NB4 (cell line): ENCODE measurements around the gene MEST.

Experiments used
- CTCF ChIP-seq: IDR thresholded peaks from one replicate; pipeline ENCODE4 v1.5.1; 2012; ENCODE audit warnings: low read depth, low read length
- MAX ChIP-seq: IDR thresholded peaks from 2 replicates; pipeline ENCODE4 v1.6.1; 2011; ENCODE audit warnings: low read depth, low read length
- MYC ChIP-seq: IDR thresholded peaks from 2 replicates; pipeline ENCODE4 v1.6.1; 2011; ENCODE audit warnings: low read depth, low read length
- POLR2A ChIP-seq: IDR thresholded peaks from 2 replicates; pipeline ENCODE4 v1.6.1; 2011; ENCODE audit warnings: mild to moderate bottlenecking; ENCODE audit not compliant: insufficient read length; ENCODE audit errors: extremely low read depth

- TF ChIP-seq CTCF (no peak), MAX (no peak), POLR2A (no peak), MYC (no peak)
Measured at GRCh38 chr7:130506358-130506757, 14.5 kb downstream of the MEST start.
